GM19193 (cell line): ENCODE data around the gene MAPK12.

Experiments
- POLR2A ChIP-seq: IDR thresholded peaks from 4 replicates; pipeline ENCODE4 v1.6.1; 2011; ENCODE audit not compliant: insufficient read depth, insufficient read length; ENCODE audit errors: extremely low read depth

MAPK12 gene

GRCh38 chr22:50226875-50227165, 34.7 kb downstream of the MAPK12 start:
- TF ChIP-seq POLR2A = no peak

GRCh38 chr22:50226063-50226874, 35.2 kb downstream of the MAPK12 start:
- TF ChIP-seq POLR2A = no peak

GRCh38 chr22:50225200-50225969, 36.1 kb downstream of the MAPK12 start:
- TF ChIP-seq POLR2A = no peak

DNA sequence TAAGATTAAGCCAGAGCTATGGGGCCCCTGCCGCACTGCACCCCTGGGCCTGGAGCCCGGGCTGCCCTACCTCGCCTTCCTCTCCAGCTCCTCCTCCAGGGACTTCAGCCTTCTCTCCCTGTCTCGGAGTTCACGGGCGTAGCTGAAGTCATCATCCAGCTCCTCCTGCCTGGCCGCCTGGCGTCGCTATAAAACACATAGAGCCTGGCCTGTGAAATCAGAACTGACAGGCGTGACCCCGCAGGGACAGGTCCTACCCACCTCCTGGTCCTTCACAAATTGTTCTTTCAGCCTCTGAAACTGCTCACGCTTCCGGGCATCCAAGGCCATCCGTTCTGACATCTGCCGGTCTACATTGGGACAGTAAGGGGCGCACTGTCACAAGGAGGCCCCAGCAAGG, 37.4 kb downstream of the MAPK12 start:
- TF ChIP-seq POLR2A = no peak

DNA sequence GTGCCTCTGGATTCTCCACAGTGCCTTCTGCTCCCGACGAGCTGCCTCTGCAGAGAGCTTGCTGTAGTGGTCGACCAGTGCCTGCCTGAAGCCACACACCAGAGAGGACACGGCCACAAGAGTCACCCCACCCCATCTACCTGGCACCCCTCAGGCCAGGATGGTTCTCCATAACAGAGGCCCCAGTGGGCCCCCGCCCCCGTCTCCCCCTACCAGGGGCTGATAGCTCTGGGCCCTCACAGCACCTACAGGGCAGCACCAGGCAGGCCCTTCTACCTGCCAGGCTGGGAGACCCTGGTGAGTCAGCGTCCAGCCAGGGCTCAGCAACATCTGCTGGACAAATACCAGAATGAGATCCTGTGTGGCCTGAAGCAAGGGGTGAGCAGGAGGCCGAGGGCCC, 39.0 kb downstream of the MAPK12 start:
- TF ChIP-seq POLR2A = no peak

GRCh38 chr22:50221410-50222300, 39.8 kb downstream of the MAPK12 start:
- TF ChIP-seq POLR2A = no peak

DNA sequence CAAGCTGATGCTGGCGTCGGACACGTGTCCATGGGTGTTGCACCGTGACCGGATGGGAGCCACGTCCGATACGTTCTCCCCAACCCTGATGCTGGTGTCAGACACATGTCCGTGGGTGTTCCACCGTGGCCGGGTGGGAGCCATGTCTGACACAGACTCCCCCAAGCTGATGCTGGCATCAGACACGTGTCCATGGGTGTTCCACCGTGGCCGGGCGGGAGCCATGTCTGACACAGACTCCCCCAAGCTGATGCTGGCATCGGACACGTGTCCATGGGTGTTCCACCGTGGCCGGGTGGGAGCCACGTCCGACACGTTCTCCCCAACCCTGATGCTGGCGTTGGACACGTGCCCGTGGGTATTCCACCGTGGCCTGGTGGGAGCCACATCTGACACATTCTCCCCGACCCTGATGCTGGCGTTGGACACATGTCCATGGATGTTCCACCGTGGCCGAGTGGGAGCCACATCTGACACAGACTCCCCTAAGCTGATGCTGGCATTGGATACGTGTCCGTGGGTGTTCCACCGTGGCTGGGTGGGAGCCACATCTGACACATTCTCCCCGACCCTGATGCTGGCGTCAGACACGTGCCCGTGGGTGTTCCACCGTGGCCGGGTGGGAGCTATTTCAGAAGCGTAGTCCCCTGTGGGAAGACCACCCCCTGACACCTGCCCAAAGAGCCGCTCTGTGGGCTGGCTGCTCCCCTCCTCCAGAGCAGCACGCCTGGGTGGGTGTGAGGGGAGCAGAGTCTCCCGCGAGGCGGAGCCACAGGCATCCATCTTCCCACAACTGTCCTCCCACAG, 40.7 kb downstream of the MAPK12 start:
- TF ChIP-seq POLR2A = no peak

DNA sequence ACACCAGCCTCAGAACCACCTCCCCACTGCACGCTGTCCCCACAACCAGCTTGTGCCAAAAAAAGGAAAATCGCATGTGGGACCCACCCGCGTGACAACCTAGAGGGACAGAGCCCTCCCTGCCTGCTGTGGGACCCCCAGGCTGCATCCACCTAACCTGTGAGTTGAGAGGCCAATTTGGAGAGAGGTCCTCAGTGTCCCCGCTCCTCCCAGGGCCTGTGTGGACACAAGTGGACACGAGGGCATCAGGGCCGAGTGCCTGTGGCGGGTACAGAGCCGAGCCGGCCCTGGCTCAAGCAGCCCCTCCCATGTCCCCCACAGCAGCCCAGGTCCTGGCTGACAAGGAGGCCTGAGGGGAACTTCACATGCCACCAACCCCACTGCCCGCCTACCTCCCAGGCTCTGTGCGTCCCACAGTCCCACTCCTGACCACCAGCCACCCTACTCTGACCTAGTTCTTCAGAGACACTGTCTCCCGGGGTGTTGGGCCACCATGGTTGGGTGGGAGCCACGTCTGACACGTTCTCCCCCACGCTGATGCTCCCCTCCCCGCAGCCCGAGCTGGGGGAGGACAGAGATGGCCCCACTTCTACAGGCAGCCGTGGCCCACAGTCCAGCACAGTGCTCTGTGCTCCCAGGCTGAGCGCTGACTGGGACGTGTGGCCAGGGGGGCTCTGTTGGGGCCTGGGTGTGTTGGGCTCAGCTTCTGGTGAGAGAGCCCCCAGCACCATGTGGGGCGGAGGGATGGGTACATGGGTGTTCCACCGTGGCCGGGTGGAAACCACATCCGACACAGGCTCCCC, 41.5 kb downstream of the MAPK12 start:
- TF ChIP-seq POLR2A = no peak

- TF ChIP-seq POLR2A = no peak
Observed at GRCh38 chr22:50218996-50219727, 42.3 kb downstream of the MAPK12 start.

DNA sequence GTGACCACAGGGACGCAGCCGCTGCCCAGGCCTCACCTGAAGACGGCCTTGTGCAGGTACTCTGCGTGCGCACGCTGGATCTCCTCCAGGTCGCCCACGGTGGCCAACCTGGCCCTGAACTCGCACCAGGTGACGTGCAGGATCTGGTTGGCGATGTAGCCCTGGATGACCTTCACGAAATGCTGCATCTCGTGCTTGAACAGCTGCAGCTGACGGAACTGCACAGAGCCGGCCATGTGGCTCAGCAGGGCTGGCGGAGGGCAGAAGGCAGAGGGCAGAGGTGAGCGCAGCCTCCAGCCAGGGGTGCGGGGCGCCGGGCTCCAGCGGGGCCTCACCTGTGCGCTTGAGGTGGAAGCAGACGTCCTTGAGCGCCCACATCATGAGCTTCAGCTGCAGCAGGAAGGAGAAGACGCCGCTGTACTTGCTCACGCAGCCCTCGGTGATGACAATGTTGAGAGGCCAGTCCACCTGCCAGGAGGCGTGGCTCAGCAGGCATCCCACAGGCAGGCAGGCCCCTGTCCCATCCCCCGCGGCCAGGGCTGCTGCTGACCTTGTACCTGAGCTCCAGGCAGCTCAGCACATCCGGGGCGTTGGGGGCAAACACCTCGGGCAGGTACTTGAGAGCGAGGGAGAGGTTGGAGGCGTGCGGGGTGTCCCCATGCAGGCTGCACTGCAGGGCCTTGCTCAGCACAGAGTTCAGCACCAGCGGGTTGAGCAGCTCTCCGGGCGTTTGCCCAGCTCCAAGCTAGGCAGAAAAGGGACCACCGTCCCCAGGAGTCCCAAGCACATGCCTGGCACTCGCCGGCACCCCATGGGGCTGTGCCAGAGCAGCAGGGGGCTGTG, 43.1 kb downstream of the MAPK12 start:
- no peak for TF ChIP-seq POLR2A

- no peak for TF ChIP-seq POLR2A
Observed at GRCh38 chr22:50217543-50218152, 43.8 kb downstream of the MAPK12 start.
